ENCODE data around the gene GRB14. TPM values are rescaled to one million over a fixed set of nuclear protein-coding genes. Genes with fewer than 3 reads are reported as not detected.

The GRB14 gene
- total and polyA plus RNA-seq, 2 of the 13 experiments (the other 11 are each of a cell fraction or from before 2014, with no cell fraction given) = 4.6 to 5.8 TPM

GRCh38 chr2:164624316-164624715 lies 3.0 kb upstream of the GRB14 start:
- no peaks in the 10 kb centered on the region for H3K36me3 ChIP-seq (replicated peaks in 1 of 2; ENCODE audit: control insufficient read depth in 1 of 2, insufficient read depth in 2 of 2, low read length in 2 of 2)
- H3K9ac ChIP-seq (ENCODE audit: insufficient read depth, low read depth, low read length) = no peak overlapping the region
- intact Hi-C loops (cut with micrococcal nuclease; ENCODE audit: unreplicated experiment) (no loop called here), in situ Hi-C loops (cut with HindIII; ENCODE audit: extremely low pct_ligation_motif_present, low pct_unique_long_range_greater_than_20kb) (no loop called here)
- ATAC-seq = no peak
- peak overlapping the region; percentile 50 for H2AFZ ChIP-seq (ENCODE audit: low read length)
- 45% methylated on average over 2 of the region's 2 CpGs for WGBS (ENCODE audit: low lambda C conversion rate)
- H3K4me2 ChIP-seq (ENCODE audit: low read depth, low read length) = peak overlapping the region; percentile 45; the same call in 1 of the 2 replicates
- no peaks in the 10 kb centered on the region for H3K9me3 ChIP-seq (ENCODE audit: low read length)
- no peak for DNase-seq (ENCODE audit: low spot score)
- H3K27ac ChIP-seq (ENCODE audit: extremely low read length, insufficient read depth, low read length) = no peak overlapping the region
- CTCF ChIA-PET (ENCODE audit: low intra/inter-chr PET ratio, low total read pairs) = no interaction called here
- no peak overlapping the region for H3K4me3 ChIP-seq (replicated peaks in 1 of 3; ENCODE audit: insufficient read depth in 1 of 3, low read depth in 2 of 3, low read length in 3 of 3)
- no peaks in the 10 kb centered on the region for H3K79me2 ChIP-seq (ENCODE audit: insufficient read depth, low read length)
- no peak for FAIRE-seq
- H4K20me1 ChIP-seq (ENCODE audit: insufficient read depth, low read length) = no peaks in the 10 kb centered on the region
- POLR2A ChIA-PET = no interaction called here
- TF ChIP-seq PHF8 (CRISPR knock-in tag; IDR thresholded peaks at IDR 0.05) = no peak
- TF ChIP-seq TSC22D2 (CRISPR knock-in tag; IDR thresholded peaks at IDR 0.05; ENCODE audit: borderline replicate concordance) = no peak
- TF ChIP-seq NONO (IDR thresholded peaks at IDR 0.05) = no peak
- no peak for TF ChIP-seq NONO (CRISPR knock-in tag; conservative IDR thresholded peaks at IDR 0.05)
- TF ChIP-seq IKZF4 (CRISPR knock-in tag; IDR thresholded peaks at IDR 0.05; ENCODE audit: borderline replicate concordance, low read depth, not compliant biosample characterization) = no peak
- TF ChIP-seq PLRG1 (conservative IDR thresholded peaks at IDR 0.05) = no peak
- TF ChIP-seq STAT6 (CRISPR knock-in tag; IDR thresholded peaks at IDR 0.05; ENCODE audit: borderline replicate concordance) = no peak
- TF ChIP-seq, protein P1, sequence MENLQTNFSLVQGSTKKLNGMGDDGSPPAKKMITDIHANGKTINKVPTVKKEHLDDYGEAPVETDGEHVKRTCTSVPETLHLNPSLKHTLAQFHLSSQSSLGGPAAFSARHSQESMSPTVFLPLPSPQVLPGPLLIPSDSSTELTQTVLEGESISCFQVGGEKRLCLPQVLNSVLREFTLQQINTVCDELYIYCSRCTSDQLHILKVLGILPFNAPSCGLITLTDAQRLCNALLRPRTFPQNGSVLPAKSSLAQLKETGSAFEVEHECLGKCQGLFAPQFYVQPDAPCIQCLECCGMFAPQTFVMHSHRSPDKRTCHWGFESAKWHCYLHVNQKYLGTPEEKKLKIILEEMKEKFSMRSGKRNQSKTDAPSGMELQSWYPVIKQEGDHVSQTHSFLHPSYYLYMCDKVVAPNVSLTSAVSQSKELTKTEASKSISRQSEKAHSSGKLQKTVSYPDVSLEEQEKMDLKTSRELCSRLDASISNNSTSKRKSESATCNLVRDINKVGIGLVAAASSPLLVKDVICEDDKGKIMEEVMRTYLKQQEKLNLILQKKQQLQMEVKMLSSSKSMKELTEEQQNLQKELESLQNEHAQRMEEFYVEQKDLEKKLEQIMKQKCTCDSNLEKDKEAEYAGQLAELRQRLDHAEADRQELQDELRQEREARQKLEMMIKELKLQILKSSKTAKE (CRISPR knock-in tag; IDR thresholded peaks at IDR 0.05; ENCODE audit: borderline replicate concordance) = no peak
- no peak for TF ChIP-seq ARNTL (CRISPR knock-in tag; IDR thresholded peaks at IDR 0.05)
- no peak for TF ChIP-seq ZNF235 (CRISPR knock-in tag; IDR thresholded peaks at IDR 0.05; ENCODE audit: borderline replicate concordance)
- TF ChIP-seq ZNF550 (CRISPR knock-in tag; IDR thresholded peaks at IDR 0.05; ENCODE audit: borderline replicate concordance) = no peak
- TF ChIP-seq ZNF460 (CRISPR knock-in tag; IDR thresholded peaks at IDR 0.05; ENCODE audit: borderline replicate concordance) = no peak
- peaks cover 39% of the 10 kb centered on the region for H3K4me1 ChIP-seq (ENCODE audit: insufficient read depth, low read length)
- peaks cover 0 to 16% of the 10 kb centered on the region in 2 experiments; a peak in 1 of 5 replicates for H3K27me3 ChIP-seq (ENCODE audit: control insufficient read depth in 1 of 2, insufficient read depth in 2 of 2, low read length in 2 of 2)
- BruUV-seq (replicated peaks) = no TSS peak
